ENCODE data around the gene BAD.

GRCh38 chr11:64314805-64315561, 30.5 kb upstream of the BAD start:
- TF ChIP-seq CTCF (IDR thresholded peaks at IDR 0.05) (no peak), POLR2A (IDR thresholded peaks at IDR 0.05) (no peak), POLR2AphosphoS5 (IDR thresholded peaks at IDR 0.05) (no peak)

Data from stomach (tissue), 4 donors.